Activated CD8-positive, alpha-beta memory T cell treated with anti-CD3 and anti-CD28 coated beads for 48 hours (primary cell): ENCODE data around the gene RPS25.
"Not testable (repeated sequence)": the region's sequence is repeated elsewhere in the genome, so short reads cannot be mapped to it uniquely, and the experiment has no call there.

Experiments used
- DNase-seq, 3 experiments: peaks; one replicate each; pipeline ENCODE4 v3.0.0-alpha.2; 2020; ENCODE audit warnings: low read depth in 2 of 3, low spot score in 2 of 3

RPS25 gene

DNA sequence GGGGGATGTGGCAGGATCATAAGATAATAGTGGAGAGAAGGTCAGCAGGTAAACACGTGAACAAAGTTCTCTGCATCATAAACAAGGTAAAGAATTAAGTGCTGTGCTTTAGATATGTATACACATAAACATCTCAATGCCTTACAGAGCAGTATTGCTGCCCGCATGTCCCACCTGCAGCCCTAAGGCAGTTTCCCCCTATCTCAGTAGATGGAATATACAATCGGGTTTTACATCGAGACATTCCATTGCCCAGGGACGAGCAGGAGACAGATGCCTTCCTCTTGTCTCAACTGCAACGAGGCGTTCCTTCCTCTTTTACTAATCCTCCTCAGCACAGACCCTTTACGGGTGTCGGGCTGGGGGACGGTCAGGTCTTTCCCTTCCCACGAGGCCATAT, 21.3 kb upstream of the RPS25 start:
- not testable (repeated sequence) for DNase-seq

DNA sequence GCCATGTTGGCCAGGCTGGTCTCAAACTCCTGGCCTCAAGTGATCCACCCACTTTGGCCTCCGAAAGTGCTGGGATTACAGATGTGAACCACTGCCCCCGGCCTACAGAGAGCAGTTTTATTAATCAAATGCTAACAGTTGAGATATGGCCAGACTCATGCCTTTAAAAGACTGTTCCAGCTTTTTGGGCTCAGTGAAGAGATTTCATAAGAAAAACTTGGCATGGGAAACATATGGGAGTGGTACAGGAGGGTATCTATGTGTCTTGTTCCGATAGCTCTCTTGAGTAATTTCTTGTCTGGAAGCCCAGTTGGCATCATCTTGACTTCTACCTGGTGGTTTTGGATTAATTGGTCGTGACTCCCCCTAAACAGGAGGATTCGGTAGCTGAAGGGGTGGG, 20.7 kb upstream of the RPS25 start:
- no peak for DNase-seq

DNA sequence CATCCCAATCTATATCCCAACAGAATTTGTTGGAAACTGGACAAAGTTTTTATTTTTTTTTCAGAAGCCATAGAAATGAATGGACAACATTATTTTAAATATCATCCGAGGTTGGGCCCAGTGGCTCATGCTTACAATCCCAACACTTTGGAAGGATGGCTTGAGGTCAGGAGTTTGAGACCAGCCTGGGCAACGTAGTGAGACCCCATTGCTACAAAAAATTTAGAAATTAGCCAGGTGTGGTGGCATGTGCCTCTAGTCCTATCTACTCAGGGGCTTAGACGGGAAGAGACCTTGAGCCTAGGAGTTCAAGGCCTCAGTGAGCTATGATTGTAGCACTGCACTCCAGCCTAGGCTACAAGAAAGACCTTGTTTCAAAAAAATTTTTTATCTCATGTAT, 16.7 kb upstream of the RPS25 start:
- DNase-seq, result no peak

DNA sequence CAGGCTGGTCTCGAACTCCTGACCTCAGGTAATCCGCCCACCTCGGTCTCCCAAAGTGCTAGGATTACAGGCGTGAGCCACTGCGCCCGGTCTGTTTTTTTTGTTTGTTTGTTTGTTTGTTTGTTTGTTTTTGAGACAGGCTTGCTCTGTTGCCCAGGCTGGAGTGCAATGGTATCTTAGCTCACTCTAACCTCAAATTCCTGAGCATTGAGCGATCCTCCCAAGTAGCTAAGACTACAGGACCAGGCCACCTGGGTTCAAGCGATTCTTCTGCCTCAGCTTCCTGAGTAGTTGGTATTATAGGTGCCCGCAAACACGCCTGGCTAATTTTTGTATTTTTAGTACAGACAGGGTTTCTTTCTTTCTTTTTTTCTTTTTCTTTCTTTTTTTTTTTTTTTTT, 15.3 kb upstream of the RPS25 start:
- DNase-seq, result not testable (repeated sequence)

DNA sequence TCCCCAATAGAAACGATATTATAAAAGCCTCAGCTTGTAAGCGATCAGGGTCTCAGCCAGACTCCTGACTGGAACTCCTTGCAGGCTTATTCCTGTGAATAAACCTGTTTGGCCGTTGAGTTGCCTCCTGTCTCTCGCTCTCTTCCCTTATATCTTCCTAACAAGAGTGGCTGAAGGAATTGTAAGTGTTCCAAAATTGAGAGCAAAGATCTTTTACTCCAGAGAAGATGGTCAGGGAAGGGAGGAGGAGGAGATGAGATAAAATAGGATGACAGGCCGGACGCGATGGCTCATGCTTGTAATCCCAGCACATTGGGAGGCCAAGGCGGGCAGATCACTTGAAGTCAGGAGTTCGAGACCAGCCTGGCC, 13.8 kb upstream of the RPS25 start:
- no peak for DNase-seq

DNA sequence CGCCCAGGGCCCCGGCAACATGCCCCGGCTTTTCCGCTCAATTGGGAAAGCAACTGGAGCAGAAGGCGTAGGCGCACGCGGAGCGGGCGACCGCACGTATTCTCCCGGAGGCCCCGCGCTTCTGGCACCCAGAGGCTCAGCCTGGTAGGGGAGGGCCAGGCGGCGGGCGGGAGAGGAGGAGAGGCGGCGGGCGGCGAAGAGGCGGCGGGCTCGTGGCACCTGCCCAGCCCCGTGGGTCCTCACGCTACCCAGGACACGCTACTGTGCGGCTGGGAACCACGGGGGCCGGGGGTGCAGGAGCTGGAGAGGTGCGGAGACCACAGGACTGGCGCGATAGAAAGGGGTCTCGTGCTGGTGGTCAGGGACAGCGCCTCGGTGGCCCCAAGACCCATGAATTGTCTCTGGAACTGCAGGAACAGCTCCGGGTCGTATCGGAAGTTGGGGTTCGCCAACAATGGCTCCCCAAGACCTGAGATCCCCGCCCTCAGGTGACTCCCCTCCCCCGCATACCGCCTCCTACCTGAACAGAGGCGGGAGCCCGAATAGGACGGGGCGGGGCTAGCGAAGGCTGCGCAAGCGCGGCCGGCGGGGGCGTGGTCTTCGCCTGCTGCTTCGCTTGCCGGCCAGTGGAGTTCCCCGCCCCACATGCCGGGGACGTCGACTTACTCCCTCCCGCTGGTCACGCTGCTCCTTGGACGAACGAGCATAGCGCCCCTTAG, 12.3 kb upstream of the RPS25 start, which contains the start of gene SLC37A4:
Gene SLC37A4, minus strand, starts transcription at position 549 of the 719 bp plus-strand sequence.
- peak; percentile 98 to 99 (median 98) for DNase-seq

DNA sequence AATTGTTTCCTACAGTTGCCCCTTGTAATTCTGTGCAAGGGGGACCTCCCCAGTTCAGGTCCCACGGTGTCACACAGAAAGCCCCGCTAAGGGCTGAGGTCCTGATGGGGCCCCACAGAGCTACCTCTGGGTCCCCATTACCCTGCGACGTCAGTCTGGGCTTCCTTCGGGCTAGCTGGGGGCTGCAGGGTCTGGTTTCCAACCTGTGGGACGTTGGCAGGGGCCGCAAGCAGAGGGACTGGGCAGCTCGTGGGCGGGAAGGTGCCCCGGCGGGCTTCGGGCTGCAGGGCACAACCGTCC, 11.8 kb upstream of the RPS25 start:
- peak in 2 of 3 experiments; percentile 17 to 27 for DNase-seq

DNA sequence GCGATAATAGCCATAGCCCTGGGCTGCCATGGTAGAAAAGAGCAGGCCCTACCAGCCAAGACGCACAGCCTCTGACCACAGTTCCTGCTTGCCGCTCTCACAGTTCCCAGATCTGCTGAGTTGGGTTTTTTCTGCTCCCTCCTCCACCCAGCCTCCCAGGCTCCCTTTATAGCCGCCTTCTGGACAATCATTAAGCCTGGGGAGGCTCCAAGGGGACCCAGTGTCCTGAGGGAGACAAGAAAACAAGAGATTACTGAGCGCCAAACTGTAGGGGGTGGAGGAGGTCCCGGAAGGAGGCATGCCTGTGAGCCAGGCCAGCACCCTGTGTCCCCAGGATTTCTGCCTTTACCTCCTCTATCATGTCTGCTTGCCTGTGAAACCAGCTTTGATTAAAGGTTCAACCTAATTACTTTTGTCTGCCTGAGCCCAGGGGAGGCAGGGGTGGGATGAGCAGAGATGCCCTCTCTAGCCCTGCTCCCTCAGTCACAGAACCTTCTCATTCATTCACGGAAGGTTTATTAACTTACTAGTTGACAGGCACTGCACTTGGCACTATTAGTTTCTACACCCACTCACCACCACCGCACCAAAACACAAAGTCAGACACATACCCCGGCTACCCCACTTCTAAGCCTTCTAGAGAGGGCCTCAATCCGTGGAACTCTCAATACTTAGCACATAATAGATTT, 11.3 kb upstream of the RPS25 start:
- DNase-seq, result no peak

DNA sequence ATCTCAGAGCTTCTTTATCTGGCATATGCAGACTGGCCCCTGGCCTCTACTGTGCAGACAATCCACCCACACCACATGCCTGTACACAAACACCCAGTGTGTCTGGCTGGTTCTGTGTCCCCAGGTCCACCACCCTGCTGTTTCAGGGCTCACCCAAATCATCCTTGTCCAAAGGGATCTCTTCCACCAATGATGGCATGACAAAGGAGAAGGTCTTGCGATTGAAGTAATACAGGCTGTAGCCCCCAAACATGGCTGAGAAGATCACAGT, 10.9 kb upstream of the RPS25 start:
- DNase-seq, result no peak

DNA sequence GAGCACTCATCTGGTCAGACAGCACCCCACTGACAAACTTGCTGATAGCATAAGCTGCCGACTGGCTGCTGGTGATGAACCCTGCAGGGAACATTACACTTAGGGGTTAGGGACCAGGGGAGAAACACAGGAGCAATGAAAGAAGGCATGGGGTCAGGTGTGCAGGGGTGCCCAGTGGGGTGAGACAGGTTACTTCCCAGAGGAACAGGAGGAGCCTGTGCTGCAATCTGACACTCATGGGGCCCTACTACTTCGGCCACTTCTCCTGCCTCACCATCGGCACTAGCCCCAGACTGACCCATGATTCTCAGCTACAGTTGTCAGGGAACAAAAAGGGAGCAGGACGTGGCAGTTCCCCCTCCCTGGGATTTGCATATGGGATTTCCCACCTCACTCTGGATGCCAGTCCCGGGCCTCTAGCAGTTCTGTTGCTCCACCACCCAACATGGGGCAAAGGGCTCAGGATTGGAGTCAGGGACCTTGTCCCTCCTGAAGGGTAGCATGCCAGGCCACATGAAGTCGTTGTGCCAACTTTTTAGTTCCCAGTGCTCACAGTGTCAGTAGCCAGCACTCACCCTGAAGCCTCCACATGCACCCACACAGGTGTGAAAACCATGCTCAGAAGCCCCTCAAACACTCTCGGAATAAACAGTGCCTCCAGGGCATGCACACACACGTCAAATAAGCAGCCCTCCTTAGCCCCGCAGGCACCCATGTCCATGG, 10.4 kb upstream of the RPS25 start:
- no peak for DNase-seq

DNA sequence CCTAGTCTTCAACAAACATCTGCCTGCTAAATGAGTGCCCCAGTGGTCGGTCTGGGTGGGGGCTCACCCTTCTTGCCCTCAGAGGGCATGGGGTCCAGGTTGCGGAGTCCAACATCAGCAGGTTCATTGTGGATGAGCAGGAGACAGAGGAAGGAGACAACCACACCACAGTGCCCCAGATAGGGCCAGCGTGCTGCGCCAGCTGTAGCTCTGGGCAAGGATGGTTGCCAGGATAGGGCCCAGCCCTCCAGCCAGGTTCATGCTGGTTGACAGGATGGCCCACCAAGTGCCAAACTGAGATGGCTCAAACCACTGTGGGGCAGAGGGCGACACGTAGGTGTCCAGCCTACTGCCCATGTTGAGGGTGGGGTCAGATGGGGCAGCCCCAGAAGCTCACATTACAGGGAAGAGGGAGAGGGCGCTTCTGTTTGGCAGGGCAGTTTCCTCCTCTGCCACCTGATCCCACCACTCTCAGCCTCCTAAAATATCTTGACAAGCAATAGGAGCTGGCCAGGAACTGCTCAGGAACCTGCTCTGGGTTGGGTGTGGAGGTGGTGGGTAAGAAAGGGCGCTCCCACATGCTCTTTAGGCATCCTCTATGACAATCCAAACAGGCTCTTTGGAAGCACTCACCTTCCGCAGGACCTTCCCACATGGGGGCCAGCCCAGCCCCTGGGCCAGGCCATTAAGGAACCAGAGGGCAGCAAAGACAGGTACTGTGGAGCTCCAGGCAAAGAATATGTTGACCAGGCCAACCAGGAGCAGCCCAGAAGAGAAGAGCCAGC, 9.6 kb upstream of the RPS25 start:
- DNase-seq, result no peak

DNA sequence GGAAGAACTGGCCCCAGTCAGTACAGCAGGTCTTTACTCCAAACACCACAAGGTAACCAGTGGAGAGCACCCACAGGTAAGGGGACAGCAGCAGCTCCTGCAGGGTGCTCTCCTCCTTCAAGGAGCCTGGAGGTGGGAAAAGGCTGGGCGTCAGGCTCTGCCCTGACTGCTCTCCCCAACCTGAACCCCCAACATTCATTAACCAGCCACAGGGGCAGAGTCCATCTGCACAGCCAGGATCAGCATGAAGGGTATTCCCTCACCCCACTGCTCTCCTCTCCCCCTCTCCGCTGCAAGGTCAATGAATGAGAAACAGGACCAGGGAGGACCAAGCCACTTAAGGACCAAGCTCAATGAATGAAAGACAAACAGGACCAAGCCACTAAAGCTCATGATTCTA, 8.8 kb upstream of the RPS25 start:
- DNase-seq, result no peak

DNA sequence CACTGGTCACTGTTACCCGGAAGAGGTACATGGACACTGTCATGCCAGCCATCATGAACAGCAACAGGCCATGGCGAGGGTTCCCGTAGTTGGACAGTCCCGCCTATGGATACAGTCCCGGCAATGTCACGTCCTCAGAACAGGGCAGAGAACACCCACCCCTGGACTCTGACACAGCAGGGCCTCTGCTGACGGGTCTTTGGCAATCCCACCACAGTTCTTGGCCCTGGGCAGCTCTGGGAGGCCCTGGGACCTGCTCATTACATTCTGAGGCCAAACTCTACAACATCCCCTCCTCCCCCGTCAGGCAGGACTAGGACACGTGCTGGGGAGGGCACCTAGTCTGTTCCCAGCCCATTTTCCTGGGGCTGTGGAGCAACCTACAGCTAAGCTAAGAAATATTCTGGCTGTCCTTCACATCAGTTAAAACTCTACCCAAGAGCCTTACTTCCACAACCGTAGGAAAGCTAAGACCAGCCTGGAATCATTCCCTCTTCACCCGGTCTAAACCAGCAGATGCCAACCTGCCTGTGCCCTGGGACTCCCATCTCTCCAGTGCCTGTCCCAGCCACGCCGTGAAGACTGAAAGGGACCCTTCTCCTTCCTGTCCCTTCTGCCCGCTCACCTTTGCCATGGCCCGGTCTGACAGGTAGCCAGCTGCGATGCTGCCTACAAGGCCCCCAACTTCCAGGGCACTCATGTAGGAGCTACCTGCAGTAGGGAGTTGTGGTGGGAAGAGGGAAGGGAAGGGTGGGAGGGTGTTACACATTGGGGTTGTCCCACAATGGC, 8.0 kb upstream of the RPS25 start:
- DNase-seq, result no peak

DNA sequence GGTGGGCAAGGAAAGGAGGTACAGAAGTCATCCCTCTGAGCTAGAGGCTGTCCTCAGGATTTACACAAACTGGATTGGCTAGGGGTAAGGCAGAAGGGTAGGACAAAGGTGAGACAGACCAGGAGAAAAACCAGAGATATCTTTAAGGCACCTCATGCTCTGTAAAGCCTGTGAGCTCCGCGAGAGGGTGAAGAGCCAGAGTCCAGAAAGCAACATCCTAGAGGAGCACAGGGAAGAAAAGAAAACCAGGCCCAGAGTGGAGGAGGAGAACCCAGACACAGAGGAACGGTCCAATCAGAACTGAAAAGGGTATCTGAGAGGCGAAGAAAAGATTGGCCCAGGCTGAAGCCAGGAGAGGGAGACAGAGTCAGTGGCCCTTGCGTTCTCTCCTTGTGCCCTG, 7.4 kb upstream of the RPS25 start:
- no peak for DNase-seq

DNA sequence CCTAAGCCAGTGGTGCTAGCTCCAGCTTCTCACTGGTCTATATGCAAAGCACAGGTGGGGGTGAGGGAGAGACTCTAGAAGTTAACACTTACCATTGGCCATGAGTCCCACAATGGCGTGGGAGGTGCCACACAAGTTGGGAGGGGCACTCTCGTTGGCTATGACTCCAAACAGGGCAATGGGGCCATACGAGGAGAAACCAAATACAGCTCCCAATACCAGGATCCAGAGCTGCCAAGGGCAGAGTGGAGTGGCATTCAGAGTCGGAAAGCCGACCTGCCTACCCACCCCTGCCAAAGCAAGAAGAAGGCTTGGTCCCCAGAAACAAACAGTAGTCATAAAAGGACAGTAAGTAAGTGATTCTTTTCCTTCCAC, 6.9 kb upstream of the RPS25 start:
- DNase-seq, result no peak

DNA sequence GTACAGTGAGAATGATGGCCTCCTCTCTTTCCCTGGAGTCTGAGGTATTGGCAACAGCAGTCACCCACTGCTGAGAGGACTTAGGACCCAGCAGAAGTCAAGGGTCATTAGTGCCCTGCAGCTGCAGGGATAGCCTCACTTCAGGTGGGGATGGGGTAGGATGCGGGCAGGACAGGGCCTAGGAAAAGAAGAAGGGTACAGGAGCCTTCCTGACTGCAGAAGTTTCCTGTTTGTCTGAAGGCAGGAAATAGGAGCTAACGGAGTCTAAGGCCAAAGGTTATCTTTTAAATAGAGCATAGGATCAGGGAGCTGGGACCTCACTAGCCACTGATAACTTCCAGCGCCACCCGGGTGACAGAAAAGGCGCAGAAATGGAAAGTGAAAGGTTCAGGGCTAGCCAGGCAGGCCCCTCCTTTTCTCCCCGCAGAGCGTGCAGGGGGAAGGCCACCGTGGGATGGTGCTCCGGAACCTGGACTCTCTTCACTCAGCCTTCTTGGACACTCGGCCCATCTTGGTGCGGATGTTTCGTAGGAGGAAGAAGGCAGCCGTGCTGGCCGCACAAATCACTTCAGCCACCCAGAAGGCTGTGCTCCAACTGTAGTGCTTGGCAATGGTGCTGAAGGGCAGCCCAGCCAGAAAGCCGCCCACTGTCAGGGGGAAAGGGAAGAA, 6.4 kb upstream of the RPS25 start:
- no peak for DNase-seq

DNA sequence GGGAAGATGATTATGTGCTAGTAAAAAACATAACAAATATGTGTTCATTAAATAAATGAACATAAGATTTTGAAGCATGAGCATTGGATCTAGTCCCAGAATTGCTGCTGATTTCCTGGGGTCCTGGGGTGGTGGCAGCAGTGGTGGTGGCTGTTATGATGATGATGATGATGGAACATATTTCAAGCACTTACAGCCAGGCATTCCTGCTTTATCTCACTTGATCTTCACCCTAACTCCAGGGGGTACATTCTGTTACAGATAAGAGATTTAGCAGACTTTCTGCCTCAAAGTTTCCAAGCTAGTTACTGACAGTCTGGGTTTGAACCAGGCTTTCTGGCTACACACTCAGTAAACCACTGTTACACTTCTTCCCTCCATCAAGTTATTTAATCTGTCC, 5.6 kb upstream of the RPS25 start:
- DNase-seq, result no peak

DNA sequence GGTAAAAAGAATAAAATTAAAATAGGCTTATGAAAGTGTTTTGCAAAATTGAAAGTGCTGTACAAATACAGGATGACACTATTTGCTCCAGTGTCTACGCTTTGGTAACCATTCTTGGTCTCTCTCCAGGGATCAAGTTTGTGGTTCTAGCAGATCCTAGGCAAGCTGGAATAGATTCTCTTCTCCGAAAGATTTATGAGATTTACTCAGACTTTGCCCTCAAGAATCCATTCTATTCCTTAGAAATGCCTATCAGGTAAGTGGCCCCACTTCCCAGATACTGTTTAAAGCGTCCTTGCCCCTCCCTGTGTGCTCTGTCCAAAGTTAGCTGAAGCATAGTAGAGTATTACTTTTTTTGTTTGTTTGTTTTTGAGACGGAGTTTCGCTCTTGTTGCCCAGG, 3.5 kb upstream of the RPS25 start:
- no peak for DNase-seq

DNA sequence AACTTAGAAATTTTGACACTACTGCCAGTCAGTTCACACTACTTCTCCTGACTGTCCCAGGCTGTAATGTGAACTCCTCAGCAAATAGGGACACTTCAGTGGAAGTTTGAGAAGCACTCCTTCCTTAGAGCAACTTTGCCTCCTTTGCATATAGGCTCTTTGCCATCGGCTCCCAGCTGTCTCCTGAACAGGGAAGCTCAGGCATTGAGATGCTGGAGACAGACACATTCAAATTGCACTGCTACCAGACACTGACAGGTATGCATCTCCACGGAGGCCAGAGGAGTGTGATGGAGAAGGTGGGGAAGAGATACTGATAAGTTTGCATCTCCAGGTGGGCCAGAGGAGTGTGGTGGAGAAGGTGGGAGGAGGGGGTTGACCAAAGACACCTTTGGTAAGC, 1.9 kb upstream of the RPS25 start:
- no peak for DNase-seq

DNA sequence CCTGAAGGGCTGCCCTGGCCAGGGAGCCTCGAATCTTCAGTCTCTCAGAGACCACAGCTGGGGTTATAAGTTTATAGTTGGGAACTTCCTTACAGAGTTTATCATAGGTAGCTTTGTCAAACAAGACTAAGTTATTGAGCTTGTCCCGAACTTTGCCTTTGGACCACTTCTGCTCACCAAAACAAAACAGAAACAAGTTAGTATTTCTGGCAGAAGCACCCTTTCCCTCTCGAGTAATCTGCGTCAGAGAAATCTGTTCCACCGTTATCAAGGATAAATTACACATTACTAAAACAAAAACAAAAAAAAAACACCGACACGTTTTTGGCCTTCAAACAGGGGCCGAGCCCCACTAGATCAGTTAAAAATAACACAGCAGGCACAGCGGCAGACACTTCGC, 766 bp downstream of the RPS25 start:
- not testable (repeated sequence) for DNase-seq
